ENCODE results near the gene XRCC4.

DNA sequence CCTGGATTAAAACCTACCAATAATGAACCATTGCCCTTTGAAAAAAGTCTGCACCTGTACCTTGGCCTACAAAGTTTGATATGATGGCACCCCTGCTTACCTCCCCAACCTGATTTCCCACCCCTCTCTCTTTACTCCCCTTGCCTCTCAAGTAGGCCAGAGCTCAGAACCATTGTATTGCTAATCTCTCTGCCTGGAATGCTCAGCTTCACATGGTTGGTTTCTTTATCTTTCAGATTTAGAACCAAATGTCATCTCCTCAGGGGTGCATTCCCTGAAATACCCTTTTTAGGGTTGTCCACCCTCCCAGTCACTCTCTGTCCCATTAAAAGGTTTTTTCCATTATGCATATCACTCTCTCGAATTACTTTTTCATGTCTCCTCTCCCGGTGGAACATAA is 277.6 kb downstream of the XRCC4 start:
- no peak for TF ChIP-seq GATA3 (IDR thresholded peaks at IDR 0.05; ENCODE audit: low read depth, low read length)
- no peak for TF ChIP-seq GATA2 (IDR thresholded peaks at IDR 0.05; ENCODE audit: low read depth, low read length)
